Hepatocyte (in vitro differentiated cells): ENCODE measurements around the gene ERGIC1. TPM values are rescaled to one million over a fixed set of nuclear protein-coding genes. Genes with fewer than 3 reads are reported as not detected.

Experiments
- DNase-seq: peaks from one replicate; pipeline ENCODE4 v3.0.0-alpha.2; 2016; ENCODE audit warnings: low spot score
- H2AFZ ChIP-seq: fragments of 200-600 bp; sonication (generic); 2 replicates; pipeline ENCODE4 v1.6.0; 2016; ENCODE audit warnings: antibody characterized with exemption, mild to moderate bottlenecking
- H3K27ac ChIP-seq: fragments of 200-600 bp; sonication (generic); 2 replicates; pipeline ENCODE4 v1.5.1; 2016; ENCODE audit warnings: mild to moderate bottlenecking
- H3K27me3 ChIP-seq: fragments of 200-600 bp; sonication (generic); 2 replicates; pipeline ENCODE4 v1.6.1; 2016
- H3K36me3 ChIP-seq: fragments of 200-600 bp; sonication (generic); replicated peaks from 2 replicates; pipeline ENCODE4 v1.5.1; 2016; ENCODE audit warnings: low read depth; ENCODE audit not compliant: insufficient read depth
- H3K4me1 ChIP-seq: fragments of 200-600 bp; sonication (generic); 2 replicates; pipeline ENCODE4 v1.5.1; 2016; ENCODE audit warnings: mild to moderate bottlenecking, moderate library complexity; ENCODE audit not compliant: insufficient read depth
- H3K4me2 ChIP-seq: fragments of 200-600 bp; sonication (generic); 2 replicates; pipeline ENCODE4 v1.6.0; 2016
- H3K4me3 ChIP-seq: fragments of 200-600 bp; sonication (generic); 2 replicates; pipeline ENCODE4 v1.5.1; 2016; ENCODE audit warnings: mild to moderate bottlenecking
- H3K79me2 ChIP-seq: fragments of 200-600 bp; sonication (generic); 2 replicates; pipeline ENCODE4 v1.6.0; 2017; ENCODE audit warnings: mild to moderate bottlenecking
- H3K9me2 ChIP-seq: fragments of 200-600 bp; sonication (generic); replicated peaks from 2 replicates; pipeline ENCODE4 v1.6.0; 2017; ENCODE audit warnings: mild to moderate bottlenecking; ENCODE audit not compliant: insufficient read depth
- H3K9me3 ChIP-seq: fragments of 200-600 bp; sonication (generic); 2 replicates; pipeline ENCODE4 v1.5.1; 2016; ENCODE audit warnings: low read depth, mild to moderate bottlenecking
- H4K20me1 ChIP-seq: fragments of 200-600 bp; sonication (generic); 2 replicates; pipeline ENCODE4 v1.6.0; 2016; ENCODE audit warnings: mild to moderate bottlenecking; ENCODE audit not compliant: insufficient read depth, poor library complexity, severe bottlenecking
- CTCF ChIP-seq: fragments of 200-600 bp; sonication (generic); IDR thresholded peaks from 2 replicates; pipeline ENCODE4 v1.5.1; 2016; ENCODE audit warnings: antibody characterized with exemption, mild to moderate bottlenecking; ENCODE audit not compliant: poor library complexity
- EZH2 ChIP-seq: fragments of 200-600 bp; sonication (generic); IDR thresholded peaks from 2 replicates; pipeline ENCODE4 v1.6.1; 2016; ENCODE audit warnings: antibody characterized with exemption, mild to moderate bottlenecking, borderline replicate concordance
- EZH2phosphoT487 ChIP-seq: fragments of 200-600 bp; sonication (generic); IDR thresholded peaks from one replicate; pipeline ENCODE4 v1.6.1; 2018; ENCODE audit warnings: antibody characterized with exemption, mild to moderate bottlenecking, low read depth, moderate library complexity; ENCODE audit not compliant: unreplicated experiment, severe bottlenecking
- whole genome bisulfite sequencing: methylation state at CpG from one replicate; pipeline ENCODE4 v1.1.6; 2016; ENCODE audit warnings: low lambda C conversion rate; ENCODE audit errors: missing lambda C conversion rate; 5-methylcytosine and 5-hydroxymethylcytosine counted together
- polyA plus RNA-seq: library from polyadenylated mRNA; unstranded; fragments of >200 nt; fragmentation: Nextera tagmentation; extraction: Ambion mirVana; gene quantifications from 2 replicates; pipeline ENCODE4 v1.2.1, GENCODE V29; 2016
- total RNA-seq: library from RNA; depleted of rRNA; stranded (reverse); fragments of >200 nt; gene quantifications from 2 replicates; pipeline ENCODE4 v1.2.3, GENCODE V29; 2014

ERGIC1 gene
- total and polyA plus RNA-seq, 2 experiments from 2014 or later: 39.1 to 107 TPM

- H3K4me1 ChIP-seq: no peaks in the 10 kb centered on the region
- H3K27me3 ChIP-seq: no peaks in the 10 kb centered on the region
- WGBS: 81% methylated on average over 4 of the region's 4 CpGs
- H3K9me2 ChIP-seq: no peaks in the 10 kb centered on the region
- TF ChIP-seq EZH2 (no peak), EZH2phosphoT487 (no peak), CTCF (no peak)
- no peaks in the 10 kb centered on the region for H3K36me3 ChIP-seq
- no peaks in the 10 kb centered on the region for H4K20me1 ChIP-seq
- no peak overlapping the region for H3K4me3 ChIP-seq
- H3K79me2 ChIP-seq: no peaks in the 10 kb centered on the region
- H3K27ac ChIP-seq: no peak overlapping the region
- H3K4me2 ChIP-seq: no peak overlapping the region
- H3K9me3 ChIP-seq: no peaks in the 10 kb centered on the region
- DNase-seq: no peak
- H2AFZ ChIP-seq: no peak overlapping the region
Measured at GRCh38 chr5:172952034-172952511, 118.0 kb downstream of the ERGIC1 start.

- Histone ChIP-seq H3K27me3 (no peaks in the 10 kb centered on the region), H2AFZ (no peak overlapping the region), H3K4me3 (no peak overlapping the region), H3K79me2 (no peaks in the 10 kb centered on the region), H3K9me3 (no peaks in the 10 kb centered on the region), H4K20me1 (no peaks in the 10 kb centered on the region), H3K9me2 (no peaks in the 10 kb centered on the region), H3K4me2 (no peak overlapping the region), H3K27ac (no peak overlapping the region), H3K4me1 (no peaks in the 10 kb centered on the region), H3K36me3 (no peaks in the 10 kb centered on the region)
- DNase-seq: no peak
- TF ChIP-seq EZH2: no peak
- no peak for TF ChIP-seq EZH2phosphoT487
- TF ChIP-seq CTCF: no peak
- 79% methylated on average over 15 of the region's 15 CpGs for WGBS
Measured at GRCh38 chr5:172953776-172954675, 120.0 kb downstream of the ERGIC1 start.

GRCh38 chr5:172954751-172955159 is 120.7 kb downstream of the ERGIC1 start:
- no peaks in the 10 kb centered on the region for H3K27me3 ChIP-seq
- H3K4me1 ChIP-seq: no peaks in the 10 kb centered on the region
- H3K36me3 ChIP-seq: no peaks in the 10 kb centered on the region

More at GRCh38 chr5:172954751-172955159, 120.7 kb downstream of the ERGIC1 start:
- TF ChIP-seq EZH2phosphoT487 (no peak), CTCF (no peak), EZH2 (no peak)
- Histone ChIP-seq H4K20me1 (no peaks in the 10 kb centered on the region), H2AFZ (no peak overlapping the region), H3K9me3 (no peaks in the 10 kb centered on the region), H3K4me2 (no peak overlapping the region), H3K79me2 (peaks cover 4% of the 10 kb centered on the region), H3K4me3 (no peak overlapping the region), H3K9me2 (no peaks in the 10 kb centered on the region), H3K27ac (no peak overlapping the region)
- no peak for DNase-seq
- 90% methylated on average over 8 of the region's 8 CpGs for WGBS
